Astrocyte (in vitro differentiated cells and primary cell): ENCODE measurements around the gene ZNF701.

Experiments
- EZH2 ChIP-seq: IDR thresholded peaks from 2 replicates; pipeline ENCODE4 v1.6.1; 2012; ENCODE audit warnings: mild to moderate bottlenecking, low read length, inconsistent platforms; ENCODE audit not compliant: insufficient read depth
- TF ChIP-seq, protein P1 (sequence below): IDR thresholded peaks from 2 replicates; pipeline ENCODE4 v1.5.1; 2011; ENCODE audit warnings: low read depth, mild to moderate bottlenecking, inconsistent platforms, low read length, moderate library complexity; ENCODE audit not compliant: insufficient read depth

- no peak for TF ChIP-seq EZH2
- TF ChIP-seq, protein P1, sequence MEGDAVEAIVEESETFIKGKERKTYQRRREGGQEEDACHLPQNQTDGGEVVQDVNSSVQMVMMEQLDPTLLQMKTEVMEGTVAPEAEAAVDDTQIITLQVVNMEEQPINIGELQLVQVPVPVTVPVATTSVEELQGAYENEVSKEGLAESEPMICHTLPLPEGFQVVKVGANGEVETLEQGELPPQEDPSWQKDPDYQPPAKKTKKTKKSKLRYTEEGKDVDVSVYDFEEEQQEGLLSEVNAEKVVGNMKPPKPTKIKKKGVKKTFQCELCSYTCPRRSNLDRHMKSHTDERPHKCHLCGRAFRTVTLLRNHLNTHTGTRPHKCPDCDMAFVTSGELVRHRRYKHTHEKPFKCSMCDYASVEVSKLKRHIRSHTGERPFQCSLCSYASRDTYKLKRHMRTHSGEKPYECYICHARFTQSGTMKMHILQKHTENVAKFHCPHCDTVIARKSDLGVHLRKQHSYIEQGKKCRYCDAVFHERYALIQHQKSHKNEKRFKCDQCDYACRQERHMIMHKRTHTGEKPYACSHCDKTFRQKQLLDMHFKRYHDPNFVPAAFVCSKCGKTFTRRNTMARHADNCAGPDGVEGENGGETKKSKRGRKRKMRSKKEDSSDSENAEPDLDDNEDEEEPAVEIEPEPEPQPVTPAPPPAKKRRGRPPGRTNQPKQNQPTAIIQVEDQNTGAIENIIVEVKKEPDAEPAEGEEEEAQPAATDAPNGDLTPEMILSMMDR = no peak
Measured at GRCh38 chr19:52566121-52566520, 4.0 kb upstream of the ZNF701 start.
